HCT116 (cell line): ENCODE results near the gene RASA2.

Experiments
- CTCF ChIP-seq, 3 experiments: fragments of 200-600 bp in 1 of 3; sonication (generic) in 1 of 3; IDR thresholded peaks in 2 of 3; conservative IDR thresholded peaks in 1 of 3; 2 replicates each; pipeline ENCODE4 v1.5.1; 2012 to 2017; ENCODE audit warnings: low read depth in 2 of 3, low read length in 2 of 3, antibody characterized with exemption in 1 of 3, borderline replicate concordance in 1 of 3, control low read depth in 1 of 3, mild to moderate bottlenecking in 1 of 3, mixed read lengths in 1 of 3, mixed run types in 1 of 3, moderate library complexity in 1 of 3; ENCODE audit not compliant: insufficient read depth in 1 of 3
- EGR1 ChIP-seq: IDR thresholded peaks from 2 replicates; pipeline ENCODE4 v1.6.1; 2012; ENCODE audit warnings: low read depth
- POLR2A ChIP-seq: IDR thresholded peaks from 2 replicates; pipeline ENCODE4 v1.7.0; 2011; ENCODE audit warnings: borderline replicate concordance; ENCODE audit not compliant: insufficient read depth, insufficient read length; ENCODE audit errors: extremely low read depth

DNA sequence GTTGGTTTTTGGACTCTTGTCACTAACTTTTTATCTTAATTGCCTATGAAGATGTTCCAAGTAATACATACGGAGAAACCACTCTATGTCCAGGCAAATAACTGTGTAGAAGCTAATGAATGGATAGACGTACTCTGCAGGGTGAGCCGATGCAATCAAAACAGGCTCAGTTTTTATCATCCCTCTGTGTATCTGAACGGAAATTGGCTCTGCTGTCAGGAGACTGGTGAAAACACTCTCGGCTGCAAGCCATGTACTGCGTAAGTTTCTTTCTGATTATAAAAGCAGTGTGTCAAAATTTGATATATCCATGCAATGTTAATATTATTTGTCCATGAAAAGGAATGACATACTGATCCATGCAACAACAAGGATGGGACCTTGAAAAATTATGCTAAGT, 121.6 kb downstream of the RASA2 start:
- no peak for TF ChIP-seq CTCF (IDR thresholded peaks at IDR 0.05 in 2 of 3, conservative IDR thresholded peaks at IDR 0.05 in 1 of 3; ENCODE audit: borderline replicate concordance in 1 of 3, insufficient read depth in 1 of 3, low read depth in 2 of 3, low read length in 2 of 3)
- TF ChIP-seq EGR1, result no peak
- TF ChIP-seq POLR2A, result no peak
